Lower leg skin (tissue), 3 donors: ENCODE results near the gene STUM.

ENCODE experiments used
- POLR2A ChIP-seq, 2 donors: fragments of 450-650 bp; IDR thresholded peaks; one replicate each; pipeline ENCODE4 v1.6.1; 2016 to 2017; ENCODE audit warnings: antibody characterized with exemption in 2 of 2, mild to moderate bottlenecking in 1 of 2, moderate library complexity in 1 of 2
- TF ChIP-seq, protein P1 (sequence below), 3 donors: fragments of 450-650 bp; IDR thresholded peaks; one replicate each; pipeline ENCODE4 v1.5.1; 2016; ENCODE audit warnings: antibody characterized with exemption in 3 of 3, mild to moderate bottlenecking in 3 of 3, moderate library complexity in 2 of 3

DNA sequence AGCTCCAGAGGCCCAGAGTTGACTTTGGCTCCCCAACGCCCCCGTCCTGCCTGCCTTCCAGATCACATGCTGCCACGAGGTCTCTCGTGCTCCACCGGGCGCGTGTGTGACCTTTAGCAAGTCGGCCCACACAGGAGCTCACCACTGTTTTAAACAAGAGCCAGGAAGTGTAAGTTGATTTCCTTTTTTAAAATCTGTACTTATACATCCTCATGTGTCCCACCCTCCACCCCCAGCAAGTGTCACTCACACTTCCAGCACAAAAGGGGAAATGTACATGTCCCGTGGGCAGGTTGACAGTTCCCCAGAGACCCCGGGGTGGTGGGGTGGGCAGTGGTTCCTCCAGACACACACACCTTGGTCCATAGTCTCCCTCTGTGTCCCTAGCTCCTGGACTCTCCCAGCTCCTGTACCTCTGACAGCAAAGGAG is 84.4 kb downstream of the STUM start:
- TF ChIP-seq, protein P1, sequence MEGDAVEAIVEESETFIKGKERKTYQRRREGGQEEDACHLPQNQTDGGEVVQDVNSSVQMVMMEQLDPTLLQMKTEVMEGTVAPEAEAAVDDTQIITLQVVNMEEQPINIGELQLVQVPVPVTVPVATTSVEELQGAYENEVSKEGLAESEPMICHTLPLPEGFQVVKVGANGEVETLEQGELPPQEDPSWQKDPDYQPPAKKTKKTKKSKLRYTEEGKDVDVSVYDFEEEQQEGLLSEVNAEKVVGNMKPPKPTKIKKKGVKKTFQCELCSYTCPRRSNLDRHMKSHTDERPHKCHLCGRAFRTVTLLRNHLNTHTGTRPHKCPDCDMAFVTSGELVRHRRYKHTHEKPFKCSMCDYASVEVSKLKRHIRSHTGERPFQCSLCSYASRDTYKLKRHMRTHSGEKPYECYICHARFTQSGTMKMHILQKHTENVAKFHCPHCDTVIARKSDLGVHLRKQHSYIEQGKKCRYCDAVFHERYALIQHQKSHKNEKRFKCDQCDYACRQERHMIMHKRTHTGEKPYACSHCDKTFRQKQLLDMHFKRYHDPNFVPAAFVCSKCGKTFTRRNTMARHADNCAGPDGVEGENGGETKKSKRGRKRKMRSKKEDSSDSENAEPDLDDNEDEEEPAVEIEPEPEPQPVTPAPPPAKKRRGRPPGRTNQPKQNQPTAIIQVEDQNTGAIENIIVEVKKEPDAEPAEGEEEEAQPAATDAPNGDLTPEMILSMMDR (IDR thresholded peaks at IDR 0.05) = no peak
- TF ChIP-seq POLR2A (IDR thresholded peaks at IDR 0.05) = no peak
